GM21515 (cell line): ENCODE measurements around the gene IPMK.
"Not testable (repeated sequence)": the region's sequence is repeated elsewhere in the genome, so short reads cannot be mapped to it uniquely, and the experiment has no call there.

Experiments
- ATAC-seq: cut with Tn5 transposase; IDR thresholded peaks from one replicate; pipeline ENCODE4 v1.9.1; 2021; ENCODE audit not compliant: unreplicated experiment

IPMK gene

DNA sequence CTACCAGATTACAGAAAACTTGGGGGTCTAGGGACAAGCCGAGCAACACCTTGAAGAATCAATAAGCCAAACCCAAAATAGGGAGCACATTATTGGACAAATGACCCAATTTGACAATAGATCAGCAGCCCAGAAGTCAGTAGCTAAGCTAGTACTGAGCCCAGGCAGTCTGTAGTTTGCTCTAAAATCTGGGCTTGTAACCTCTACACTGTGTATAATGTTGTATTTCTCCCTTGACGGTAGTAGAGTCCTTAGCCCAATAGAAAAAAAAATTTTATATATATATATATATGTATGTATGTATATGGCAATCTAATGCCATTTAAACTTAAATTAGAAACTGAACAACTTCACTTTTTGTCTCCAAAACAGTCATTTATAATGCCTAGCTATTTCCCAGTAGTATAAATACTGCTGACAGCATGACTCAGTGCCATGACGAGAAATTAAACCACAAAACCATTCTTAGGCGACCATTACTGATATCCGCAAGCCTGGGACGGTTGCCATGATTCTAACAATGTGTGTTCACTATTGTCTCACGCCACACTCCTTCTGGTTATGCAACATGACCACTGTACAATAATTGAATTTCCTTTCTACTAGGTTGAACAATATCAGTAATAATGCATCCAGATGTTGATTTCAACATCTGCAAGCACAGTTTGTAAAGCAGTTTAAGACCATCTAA is 110.5 kb downstream of the IPMK start:
- no peak for ATAC-seq

DNA sequence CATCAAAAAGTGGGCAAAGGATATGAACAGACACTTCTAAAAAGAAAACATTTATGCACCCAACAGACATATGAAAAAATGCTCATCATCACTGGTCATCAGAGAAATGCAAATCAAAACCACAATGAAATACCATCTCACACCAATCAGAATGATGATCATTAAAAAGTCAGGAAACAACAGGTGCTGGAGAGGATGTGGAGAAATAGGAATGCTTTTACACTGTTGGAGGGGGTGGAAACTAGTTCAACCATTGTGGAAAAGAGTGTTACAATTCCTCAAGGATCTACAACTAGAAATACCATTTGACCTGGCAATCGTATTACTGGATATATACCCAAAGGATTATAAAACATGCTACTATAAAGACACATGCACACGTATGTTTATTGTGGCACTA is 111.8 kb downstream of the IPMK start:
- ATAC-seq = not testable (repeated sequence)

DNA sequence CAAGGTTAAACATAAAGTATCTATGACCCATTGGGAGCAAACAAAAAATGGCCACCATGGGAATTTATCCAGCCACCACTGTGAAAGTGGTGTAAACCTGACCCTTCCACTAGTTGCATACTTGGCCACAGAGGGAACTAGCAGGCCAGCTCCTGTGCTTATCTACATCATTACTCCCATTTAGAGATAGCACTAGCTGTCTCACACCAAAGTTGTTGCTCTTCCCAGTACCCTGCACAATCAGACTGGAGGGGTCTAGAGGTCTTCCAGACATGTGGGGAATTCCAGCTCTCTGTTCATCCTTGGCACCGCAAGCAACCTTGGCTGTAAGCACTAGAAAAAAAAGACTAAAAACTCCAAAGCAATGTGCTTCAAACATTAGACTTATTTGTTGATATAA is 113.9 kb downstream of the IPMK start:
- ATAC-seq = no peak

DNA sequence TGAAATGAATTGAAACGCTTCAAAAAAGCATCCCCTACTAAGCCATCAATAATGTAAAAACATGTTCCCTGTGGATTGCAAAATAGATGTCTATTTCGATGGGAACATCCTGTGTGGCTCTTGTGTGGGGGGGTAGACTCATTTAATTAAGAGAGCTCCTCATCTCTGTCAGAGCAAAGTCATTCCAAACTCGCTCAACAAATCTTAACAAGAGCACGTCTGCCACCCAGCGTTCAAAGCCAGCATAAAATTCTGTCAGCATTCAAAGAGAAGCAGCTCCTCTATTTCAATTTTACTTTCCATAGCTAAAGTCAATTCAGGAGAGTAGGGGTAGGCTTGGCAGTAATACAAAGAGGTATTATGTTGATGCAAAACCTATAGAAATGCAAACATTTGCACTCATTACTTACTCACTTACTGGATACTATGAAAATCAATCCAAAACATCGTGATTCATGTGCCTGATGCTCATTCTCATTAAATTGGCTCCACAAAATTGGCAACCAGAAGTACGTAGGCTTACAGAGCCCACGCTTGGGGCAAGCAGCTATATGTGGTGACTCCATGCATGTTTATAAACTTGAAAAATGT is 114.9 kb downstream of the IPMK start:
- no peak for ATAC-seq

DNA sequence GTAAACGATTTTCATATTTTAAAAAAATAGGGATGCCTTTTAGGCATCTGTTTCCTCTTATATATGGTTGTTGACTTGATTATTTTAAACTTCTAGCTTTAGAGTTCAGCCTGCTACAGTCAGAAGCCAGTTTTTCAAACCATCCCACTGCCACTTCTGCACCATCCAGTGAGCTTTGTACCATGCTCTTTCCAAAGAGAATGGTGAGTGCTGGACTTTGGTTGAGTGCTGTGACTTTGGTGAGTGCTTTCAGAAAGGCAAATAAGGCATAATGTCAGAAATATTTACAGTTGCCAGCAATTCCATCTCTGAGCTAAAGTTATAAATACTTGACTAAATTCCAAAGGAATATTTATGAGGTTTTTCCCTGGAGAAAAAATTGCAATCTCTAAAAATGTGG is 117.4 kb downstream of the IPMK start:
- ATAC-seq = no peak

DNA sequence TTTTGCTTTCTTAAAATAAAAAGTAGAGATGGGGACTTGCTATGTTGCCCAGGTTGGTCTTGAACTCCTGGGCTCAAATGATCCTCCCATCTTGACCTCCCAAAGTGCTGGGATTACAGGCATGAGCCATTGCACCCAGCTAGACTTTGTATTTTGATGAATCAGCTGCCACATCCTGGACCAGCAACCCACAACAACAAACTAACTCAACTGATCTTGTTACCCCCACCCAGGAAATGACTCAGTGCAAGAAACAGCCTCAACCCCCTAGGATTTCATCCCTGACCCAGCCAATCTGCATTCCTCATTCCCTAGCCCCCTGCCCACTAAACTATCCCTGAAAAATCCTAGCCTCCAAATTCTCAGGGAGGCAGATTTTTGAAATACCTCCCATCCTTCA is 123.8 kb downstream of the IPMK start:
- no peak for ATAC-seq
